Measurements from ENCODE around the gene CD6.

Gene CD6

DNA sequence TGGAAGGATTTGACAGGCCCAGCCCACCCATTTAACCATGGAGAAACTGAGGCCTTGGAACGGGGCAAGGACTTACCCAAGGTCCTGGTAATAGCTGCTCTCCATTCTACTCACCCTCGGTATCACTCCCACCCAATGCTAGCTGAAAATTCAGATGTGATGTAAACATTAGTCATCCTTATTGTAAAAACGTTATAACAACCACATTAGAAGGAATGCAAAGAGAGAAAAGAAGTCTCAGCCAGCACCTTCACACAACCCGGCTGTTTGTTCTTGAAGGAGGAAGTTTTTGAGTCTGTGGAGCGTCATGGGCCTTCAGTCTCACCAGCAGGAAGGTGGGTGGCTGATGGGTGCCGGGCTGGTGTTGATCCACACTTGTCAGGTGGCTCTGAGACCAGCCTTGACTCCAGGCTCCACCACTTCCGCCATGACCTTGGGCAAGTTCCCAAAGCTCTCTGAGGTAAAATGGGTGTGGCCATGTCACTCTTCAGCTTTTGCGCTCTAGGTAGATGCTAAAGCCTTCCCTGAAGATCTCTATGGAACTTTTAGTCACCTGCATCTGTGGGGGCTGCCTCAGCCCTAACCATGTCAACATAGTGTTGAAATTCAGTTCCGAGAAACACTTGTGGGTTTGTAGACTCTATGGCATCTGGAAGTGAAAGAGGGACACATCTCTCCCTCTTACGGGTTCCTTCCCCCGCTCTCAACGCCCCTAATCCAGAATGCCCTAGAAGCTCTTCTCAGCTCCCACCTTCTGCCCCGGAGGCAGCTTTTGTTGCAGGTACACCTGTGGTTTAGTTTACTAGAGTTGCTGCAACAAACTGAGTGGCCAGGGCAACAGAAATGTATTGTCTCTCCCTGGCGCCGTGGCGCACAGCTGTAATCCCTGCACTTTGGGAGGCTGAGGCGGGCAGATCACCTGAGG lies 14.8 kb downstream of the CD6 start:
- DNase-seq = peak; percentile 48

DNA sequence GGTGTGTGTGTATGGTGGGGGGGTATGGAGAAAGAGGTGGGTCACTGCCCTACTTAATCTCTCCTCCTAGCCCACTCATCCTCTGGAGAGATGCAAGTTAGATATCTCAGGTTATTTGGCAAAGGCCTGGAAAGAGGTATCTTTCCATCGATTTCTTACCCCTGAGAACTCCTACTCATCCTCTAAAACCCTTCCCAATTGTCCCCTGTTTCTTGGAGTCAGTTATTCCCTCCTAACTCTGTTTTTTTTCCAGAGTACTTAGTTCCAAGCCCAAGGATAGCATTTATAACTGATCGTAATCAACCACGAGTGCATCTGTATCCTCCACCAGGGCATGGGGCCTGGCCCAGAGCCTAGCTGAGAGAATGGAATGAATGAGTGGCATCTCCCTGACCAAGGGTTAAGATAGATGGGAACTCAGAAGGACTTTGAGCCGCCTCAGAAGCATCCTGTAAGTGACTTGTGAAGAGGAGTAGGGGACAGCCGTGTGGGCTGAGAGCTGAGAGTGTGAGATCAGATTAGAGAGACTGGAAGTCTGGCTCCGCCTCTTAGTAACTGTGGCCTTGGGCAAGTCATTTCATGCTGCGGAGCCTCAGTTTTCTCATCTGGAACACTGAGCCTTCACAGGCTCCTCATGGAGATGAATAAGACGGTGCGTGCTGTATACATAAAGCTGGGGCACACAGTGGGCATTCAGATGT lies 16.2 kb downstream of the CD6 start:
- DNase-seq = no peak

DNA sequence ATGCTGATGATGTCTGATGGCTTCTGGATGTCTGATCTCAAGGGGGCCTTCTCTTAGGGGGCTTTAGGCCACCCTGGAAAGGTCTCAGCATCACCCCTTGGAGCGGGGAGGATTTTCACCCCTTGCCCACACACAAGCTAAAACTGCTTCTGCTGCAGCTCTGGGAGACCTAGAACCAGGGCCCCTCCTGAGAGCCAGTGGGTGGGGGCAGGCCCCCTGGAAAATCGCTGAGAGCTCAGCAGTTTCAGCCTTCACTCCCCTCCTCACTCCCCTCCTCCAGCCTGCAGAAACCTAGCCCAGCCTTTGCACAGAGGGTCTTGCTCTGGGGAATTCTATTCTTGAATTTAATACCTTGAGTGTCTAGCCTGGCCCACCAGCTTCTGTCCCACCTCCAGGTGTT lies 17.2 kb downstream of the CD6 start:
- no peak for DNase-seq

DNA sequence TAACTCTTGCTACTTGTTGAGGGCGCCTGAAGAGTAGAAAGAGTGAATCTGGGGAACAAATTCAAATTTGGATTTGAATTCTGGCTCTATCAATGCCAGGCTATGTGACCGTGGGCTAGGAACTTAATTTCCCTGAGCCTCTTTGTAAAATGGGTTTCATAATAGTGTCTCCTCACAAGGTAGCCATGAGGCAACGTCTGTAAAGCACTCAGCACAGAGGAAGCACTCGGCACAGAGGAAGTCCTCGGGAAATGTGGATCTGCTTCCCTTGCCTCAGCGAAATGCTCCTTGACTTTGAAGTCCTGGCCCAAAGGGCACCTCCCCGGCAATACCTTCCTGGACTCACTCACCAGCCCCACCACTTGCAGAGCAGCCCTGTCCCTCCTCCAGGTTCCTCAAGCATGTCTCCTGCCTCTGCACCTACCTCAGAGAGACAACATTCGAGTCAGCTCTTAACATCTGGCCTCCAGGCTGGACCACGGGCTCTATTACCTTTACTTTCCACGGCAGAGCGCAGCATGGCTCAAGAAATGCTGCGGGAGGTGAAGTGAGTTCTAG lies 17.7 kb downstream of the CD6 start:
- no peak for DNase-seq

DNA sequence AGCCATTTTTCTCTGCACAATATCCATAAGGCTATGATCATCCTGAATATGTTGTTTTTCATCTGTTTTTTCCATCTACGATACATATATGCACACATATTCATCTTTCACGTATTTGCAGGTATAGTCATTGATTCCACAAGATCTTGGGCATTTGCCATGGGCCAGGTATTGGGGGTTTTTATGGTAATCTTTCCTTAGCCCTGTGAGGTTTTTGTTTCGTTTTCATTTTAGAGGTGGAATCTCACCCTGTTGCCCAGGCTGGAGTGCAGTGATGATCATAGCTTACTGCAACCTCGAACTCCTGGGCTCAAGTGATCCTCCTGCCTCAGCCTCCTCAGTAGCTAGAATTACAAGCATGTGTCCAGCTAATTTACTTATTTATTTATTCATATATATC lies 20.0 kb downstream of the CD6 start:
- DNase-seq = no peak

DNA sequence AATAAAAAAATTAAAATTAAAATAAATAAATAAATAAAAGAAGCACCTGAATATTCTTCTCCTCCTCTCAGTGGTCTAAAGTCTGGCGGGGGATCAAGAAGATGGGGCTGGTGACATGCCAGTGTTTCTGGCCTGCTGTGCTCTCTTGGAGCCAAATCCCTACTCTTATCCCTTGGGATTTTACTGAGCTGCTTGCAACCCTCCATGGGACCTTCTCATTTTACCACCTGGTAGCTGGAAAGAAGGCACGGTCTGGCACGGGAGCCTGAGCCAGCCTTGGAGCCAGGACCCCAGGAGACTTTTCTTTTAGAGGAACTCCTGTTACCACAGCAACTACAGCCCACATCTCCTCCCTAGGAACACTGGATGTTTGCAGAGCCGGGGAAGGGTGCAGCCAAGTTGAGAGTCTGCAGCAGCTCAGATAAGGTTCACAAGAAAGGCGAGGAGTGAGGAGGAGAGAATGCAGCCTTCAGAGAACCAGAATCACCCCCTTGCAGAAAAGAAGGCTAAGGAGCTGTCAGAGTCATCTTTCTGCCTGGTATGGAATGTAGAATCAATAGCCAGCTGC lies 21.4 kb downstream of the CD6 start:
- no peak for DNase-seq

DNA sequence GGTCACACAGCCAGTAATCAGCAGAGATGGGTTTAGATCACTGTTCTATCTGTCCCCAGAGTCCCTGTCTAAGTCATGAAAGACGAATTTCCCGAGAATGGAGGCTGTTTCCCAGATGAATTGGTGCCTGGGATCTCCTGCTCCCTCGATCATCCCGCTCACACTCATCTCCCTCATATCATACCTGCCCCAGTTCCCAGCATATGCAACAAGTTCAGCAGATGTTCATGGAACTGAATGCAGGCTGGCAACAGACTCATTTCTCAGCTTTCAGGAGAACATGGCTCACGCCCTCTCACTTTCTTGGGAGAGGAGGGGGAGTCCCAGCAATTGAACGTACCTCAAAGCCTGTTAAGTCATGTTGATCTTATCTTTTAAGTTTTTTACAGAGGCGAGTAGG lies 22.1 kb downstream of the CD6 start:
- no peak for DNase-seq

DNA sequence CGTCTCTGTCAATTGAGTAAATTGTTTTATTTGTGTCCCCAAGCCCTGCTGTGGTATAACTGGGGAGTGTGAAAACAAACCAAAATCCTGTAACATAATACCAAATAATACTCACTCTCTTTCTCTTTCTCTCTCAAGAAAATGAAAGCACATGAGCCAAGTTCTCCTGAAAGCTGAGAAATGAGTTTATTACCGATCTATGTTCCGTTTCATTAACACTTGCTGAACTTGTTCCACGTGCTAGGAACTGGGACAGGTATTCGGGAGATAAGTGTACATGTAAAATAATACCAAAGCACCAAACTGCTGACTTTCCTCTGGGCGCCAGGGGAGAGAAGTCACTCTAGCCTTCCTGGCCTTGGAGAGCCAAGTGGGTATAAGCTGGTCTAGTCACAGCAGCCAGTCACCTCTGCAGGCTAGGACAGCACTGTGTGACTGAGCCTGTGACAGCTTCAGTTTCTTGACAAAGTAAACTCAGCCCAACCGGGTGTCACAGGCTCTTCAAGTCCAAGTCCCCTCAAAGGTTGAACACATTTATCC lies 23.1 kb downstream of the CD6 start:
- no peak for DNase-seq

DNA sequence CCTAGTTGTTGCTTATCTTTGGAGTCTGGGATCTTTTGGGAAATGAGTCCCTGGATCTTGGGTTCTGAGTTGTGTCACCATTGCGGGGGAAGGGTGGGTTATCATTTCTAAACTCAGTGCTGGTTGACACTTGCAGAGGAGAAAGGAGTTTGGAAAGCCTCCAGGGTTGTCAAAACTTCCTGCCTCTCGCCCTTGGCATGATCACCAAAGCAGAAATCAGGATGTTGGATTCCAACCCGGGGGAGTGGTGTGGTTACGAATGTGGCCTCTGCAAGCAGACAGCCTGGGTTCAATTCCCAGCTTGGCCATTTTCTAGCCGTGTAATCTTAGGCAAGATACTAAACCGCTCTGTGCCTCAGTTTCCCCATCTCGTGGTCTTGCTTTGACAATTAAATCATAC lies 24.3 kb downstream of the CD6 start:
- DNase-seq = no peak

DNA sequence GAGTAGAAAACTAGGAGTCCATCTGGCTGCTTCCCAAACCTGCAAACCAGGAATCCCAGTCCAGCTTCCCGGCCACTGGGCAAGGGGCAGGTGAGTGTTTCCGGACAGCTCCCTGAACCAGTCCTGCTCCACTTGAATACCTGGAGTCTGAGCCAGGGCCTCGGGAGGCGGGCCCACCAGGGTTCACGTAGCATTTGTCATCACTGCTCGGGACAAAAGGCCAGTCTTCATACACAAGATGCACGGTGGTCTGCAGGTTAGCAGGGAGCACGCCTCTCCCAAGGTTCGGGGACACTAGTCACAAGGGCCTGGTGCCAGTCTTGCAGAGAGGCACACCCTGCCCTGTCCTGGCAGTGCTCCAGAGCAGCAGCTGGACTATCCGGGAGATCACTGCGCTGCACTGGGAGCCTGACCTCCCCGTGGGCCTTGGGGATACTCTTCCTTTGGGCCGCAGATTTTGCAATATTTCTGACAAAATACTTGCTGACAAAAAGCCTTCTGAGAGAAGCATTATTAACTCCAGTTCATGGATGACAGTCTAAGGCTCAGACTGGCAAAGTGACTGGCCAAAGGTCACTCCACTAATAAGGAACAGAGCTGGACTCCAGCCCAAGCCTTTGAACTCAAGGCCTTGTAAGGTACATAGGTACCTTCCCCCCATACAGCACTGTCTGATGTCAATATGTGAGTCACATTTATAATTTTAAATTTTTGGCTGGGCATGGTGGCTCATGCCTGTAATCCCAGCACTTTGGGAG lies 25.1 kb downstream of the CD6 start:
- DNase-seq = no peak

DNA sequence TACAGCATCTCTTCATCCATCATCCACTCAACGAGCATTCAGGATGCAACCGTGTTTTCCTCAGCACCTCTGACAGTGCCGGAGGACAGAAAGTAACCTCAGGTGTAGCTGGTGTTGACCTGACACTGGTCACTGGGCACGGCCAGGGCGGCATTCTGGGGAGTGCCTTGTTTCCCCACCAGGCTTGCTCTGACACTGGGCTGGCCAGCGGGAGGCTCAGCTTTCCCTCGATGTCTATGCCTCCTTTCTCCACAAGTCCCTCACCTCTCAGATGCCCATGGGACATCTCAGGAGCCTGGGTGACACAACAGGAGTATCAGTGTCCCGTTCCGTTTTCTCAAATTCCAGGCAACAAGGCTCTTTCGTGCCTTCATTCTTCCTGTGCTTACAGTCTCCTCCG lies 28.9 kb downstream of the CD6 start:
- no peak for DNase-seq

DNA sequence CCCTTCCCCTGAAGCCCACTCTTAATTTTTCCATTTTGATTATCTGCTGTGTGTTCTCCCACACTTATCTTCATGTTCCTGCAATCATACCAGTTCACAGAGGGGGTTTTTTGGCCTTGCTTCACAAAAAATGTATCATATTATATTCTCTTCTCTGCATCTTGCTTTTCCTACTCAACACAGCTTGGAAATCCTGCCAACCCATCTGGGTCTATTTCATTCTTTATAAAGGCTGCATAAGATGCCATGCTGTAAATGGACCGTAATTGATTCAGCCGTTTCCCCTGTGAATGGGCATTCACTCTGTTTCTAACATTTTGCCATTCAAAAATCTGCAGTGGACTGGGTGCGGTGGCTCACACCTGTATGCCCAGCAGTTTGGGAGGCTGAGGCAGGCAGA lies 30.5 kb downstream of the CD6 start:
- DNase-seq = no peak

DNA sequence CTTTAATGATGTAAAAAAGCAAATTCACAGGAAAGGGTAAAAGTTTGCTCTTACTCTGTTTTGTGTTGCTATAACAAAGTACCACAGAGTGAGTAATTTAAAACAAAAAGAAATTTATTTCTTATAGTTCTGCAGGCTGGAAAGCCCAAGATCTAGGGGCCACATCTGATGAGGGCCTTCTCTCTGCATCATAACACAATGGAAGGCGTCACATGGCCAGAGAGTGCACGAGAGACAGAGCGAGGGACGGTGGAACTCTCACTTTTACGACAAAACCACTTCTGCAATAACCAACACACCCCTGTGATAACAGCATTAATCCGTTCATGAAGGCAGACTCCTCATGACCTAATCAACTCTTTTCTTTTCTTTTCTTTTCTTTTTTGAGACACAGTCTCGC lies 31.1 kb downstream of the CD6 start:
- no peak for DNase-seq

DNA sequence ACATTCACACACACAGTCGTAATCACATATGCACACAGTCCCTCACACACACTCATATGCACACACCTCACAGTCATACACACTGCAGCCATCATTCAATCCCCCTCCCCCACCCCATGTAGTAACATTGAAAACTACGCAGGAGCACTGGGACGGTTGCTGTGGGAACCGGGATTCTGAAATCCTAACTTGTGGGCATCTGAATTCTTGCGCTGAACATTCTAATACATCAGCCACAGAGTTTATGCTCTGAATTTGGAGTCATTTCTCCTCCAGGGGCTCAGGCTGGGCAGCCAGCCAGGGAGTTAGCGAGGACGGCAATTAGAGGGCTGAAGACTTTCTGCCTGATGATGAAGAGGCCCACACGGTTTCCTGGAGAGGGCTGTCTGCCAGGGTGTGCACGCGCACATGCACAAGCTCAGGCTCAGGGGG lies 32.7 kb downstream of the CD6 start:
- peak; percentile 64 for DNase-seq

DNA sequence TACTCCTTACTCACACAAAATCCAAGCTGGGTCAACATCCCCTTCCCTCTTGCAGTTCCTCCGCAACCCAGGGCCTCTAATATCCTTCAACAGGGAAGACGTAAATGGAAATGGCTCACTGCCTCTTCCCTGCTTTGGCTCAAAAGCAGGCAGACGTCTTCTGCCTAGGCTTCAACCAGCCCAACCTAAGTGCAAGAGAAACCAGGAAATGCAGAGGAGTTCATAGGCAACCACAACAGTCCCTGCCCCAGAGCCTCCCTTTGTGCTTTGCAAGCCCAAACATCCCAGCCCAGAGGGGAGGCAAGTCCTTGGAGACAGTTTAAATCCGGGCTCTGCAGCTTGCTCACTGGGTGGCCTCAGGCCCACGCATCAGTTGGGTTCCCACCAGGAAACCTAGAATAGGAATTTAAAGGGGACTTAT lies 33.3 kb downstream of the CD6 start:
- DNase-seq = no peak

DNA sequence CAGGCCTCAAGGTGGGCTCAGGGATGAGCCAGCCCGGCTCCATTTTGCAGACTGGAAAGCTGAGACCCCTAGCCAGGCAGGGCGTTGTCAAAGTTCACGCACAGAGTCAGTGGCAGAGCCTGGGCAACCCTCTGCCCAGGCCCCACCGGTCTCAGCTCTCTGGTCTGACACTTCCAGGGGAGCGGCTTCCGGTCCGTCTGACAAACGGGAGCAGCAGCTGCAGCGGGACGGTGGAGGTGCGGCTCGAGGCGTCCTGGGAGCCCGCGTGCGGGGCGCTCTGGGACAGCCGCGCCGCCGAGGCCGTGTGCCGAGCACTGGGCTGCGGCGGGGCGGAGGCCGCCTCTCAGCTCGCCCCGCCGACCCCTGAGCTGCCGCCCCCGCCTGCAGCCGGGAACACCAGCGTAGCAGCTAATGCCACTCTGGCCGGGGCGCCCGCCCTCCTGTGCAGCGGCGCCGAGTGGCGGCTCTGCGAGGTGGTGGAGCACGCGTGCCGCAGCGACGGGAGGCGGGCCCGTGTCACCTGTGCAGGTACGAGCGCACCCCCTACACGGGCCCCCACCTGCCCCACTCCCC lies 36.0 kb downstream of the CD6 start:
- DNase-seq = no peak

DNA sequence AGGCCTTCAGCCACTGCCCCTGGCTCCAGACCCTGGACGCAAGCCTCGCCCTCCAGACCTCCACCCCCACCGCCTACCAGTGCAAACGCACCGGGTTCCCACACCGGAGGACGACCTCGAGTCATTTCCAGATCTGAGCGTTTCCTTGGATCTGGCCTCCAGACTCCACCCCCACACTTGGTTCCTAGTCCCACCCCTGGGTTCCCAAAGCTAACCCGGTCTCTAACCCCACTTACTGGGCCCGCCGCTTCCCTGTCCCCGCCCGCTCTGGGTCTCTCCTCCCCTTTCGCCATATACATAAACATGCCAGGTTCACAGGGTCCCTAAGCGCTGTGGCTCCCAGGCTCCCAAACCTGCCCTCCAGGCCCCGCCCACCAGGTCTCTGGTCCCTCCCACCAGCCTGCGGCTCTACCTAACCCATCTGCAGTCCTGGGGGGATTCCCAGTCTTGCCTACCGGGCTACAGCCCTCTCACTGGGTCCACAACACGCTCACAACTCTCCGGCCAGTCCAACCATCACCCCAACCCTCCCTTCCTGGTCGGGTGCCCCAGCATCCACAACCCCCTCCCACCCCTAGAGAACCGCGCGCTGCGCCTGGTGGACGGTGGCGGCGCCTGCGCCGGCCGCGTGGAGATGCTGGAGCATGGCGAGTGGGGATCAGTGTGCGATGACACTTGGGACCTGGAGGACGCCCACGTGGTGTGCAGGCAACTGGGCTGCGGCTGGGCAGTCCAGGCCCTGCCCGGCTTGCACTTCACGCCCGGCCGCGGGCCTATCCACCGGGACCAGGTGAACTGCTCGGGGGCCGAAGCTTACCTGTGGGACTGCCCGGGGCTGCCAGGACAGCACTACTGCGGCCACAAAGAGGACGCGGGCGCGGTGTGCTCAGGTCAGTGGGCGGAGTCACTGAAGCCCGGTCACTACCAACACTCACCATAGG lies 36.7 kb downstream of the CD6 start:
- no peak for DNase-seq

DNA sequence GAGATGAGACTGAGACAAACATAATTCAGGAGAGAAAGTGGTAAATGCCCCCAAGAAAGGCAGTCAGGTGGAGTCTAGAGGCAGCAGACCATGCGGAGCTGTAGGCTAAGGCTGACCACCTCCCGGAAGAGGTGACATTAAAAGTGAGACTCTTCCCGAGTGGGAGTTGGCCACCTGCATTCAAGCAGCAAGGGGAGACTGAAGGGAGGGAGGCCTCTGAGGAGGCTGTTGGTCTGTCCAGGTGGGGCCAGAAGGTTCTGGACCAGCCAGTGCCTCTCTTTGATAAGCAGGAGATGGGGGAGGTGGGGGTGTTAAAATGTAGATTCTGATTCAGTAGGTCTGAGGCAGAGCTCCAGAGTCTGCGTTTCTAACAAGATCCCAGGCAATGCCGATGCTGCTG lies 37.5 kb downstream of the CD6 start:
- no peak for DNase-seq

DNA sequence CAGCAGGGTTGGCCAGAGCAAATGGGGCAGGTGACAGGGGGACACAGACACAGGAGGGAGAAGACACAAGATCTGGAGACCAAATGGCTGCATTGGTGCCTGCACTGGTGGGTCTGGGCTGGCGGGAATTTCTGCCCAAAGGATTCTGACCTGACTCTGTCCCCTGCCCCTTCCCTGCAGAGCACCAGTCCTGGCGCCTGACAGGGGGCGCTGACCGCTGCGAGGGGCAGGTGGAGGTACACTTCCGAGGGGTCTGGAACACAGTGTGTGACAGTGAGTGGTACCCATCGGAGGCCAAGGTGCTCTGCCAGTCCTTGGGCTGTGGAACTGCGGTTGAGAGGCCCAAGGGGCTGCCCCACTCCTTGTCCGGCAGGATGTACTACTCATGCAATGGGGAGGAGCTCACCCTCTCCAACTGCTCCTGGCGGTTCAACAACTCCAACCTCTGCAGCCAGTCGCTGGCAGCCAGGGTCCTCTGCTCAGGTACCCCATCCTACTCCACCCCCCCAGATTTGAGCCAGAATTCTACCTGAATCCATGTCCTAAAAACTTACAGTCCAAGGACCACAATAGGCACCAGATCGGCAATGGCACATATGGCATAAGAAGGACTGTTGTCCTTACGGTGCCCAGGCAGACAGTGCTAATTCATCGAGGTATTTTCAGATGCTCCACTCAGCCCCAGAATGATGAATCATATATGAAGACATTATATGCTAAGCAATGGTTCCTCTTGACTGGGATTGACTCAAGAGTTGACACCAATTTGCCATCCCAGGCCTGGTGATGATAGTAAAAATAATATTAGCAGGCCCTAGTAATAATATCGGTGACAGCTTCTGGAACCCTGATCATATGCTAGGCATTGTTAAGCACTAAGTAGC lies 38.2 kb downstream of the CD6 start:
- no peak for DNase-seq
